Left hindlimb (tissue), 1 donor: ENCODE results near the gene CLASP2.
"Not testable (repeated sequence)": the region's sequence is repeated elsewhere in the genome, so short reads cannot be mapped to it uniquely, and the experiment has no call there.

Experiments
- DNase-seq: peaks from one replicate; pipeline ENCODE4 v3.0.0-alpha.2; 2018

CLASP2 gene

GRCh38 chr3:33447256-33447625, 270.8 kb downstream of the CLASP2 start:
- not testable (repeated sequence) for DNase-seq
